SK-N-SH treated with all-trans-retinoic acid at 6 μM for 48 hours (cell line): ENCODE measurements around the gene CENPO.

ENCODE experiments used
- CREB5 ChIP-seq: fragments of 250-450 bp; sonication (Bioruptor Pico); IDR thresholded peaks from 2 replicates; pipeline ENCODE4 v1.5.1; 2020; ENCODE audit warnings: low read depth, mild to moderate bottlenecking, moderate library complexity
- CSDC2 ChIP-seq: fragments of 250-450 bp; sonication (Bioruptor Pico); IDR thresholded peaks from 2 replicates; pipeline ENCODE4 v1.5.0; 2020; ENCODE audit warnings: mild to moderate bottlenecking, moderate library complexity
- CSRNP3 ChIP-seq: fragments of 250-450 bp; sonication (Bioruptor Pico); IDR thresholded peaks from 2 replicates; pipeline ENCODE4 v1.5.1; 2021; ENCODE audit warnings: mild to moderate bottlenecking, moderate library complexity
- ESRRG ChIP-seq: fragments of 250-450 bp; sonication (Bioruptor Pico); IDR thresholded peaks from 2 replicates; pipeline ENCODE4 v1.6.1; 2021; ENCODE audit warnings: mild to moderate bottlenecking
- OSR1 ChIP-seq: fragments of 250-450 bp; sonication (Bioruptor Pico); IDR thresholded peaks from 2 replicates; pipeline ENCODE4 v1.8.0; 2022; ENCODE audit warnings: moderate library complexity, mild to moderate bottlenecking, inconsistent platforms
- PATZ1 ChIP-seq: fragments of 250-450 bp; sonication (Bioruptor Pico); IDR thresholded peaks from 2 replicates; pipeline ENCODE4 v1.8.0; 2020; ENCODE audit warnings: mild to moderate bottlenecking, moderate library complexity, borderline replicate concordance
- PPARA ChIP-seq: fragments of 250-450 bp; sonication (Bioruptor Pico); IDR thresholded peaks from 2 replicates; pipeline ENCODE4 v1.5.0; 2020; ENCODE audit warnings: mild to moderate bottlenecking, borderline replicate concordance
- RARB ChIP-seq: fragments of 250-450 bp; sonication (Bioruptor Pico); IDR thresholded peaks from 2 replicates; pipeline ENCODE4 v1.8.0; 2021; ENCODE audit warnings: mild to moderate bottlenecking, moderate library complexity
- TOX ChIP-seq: fragments of 250-450 bp; sonication (Bioruptor Pico); IDR thresholded peaks from 2 replicates; pipeline ENCODE4 v1.8.0; 2021; ENCODE audit warnings: mild to moderate bottlenecking, moderate library complexity, borderline replicate concordance
- ZC3H10 ChIP-seq: fragments of 250-450 bp; sonication (Bioruptor Pico); IDR thresholded peaks from 2 replicates; pipeline ENCODE4 v1.5.1; 2021; ENCODE audit warnings: mild to moderate bottlenecking, moderate library complexity
- ZFP30 ChIP-seq: fragments of 450-650 bp; formaldehyde crosslinking; IDR thresholded peaks from 2 replicates; pipeline ENCODE4 v1.5.0; 2022; ENCODE audit warnings: mild to moderate bottlenecking, moderate library complexity

GRCh38 chr2:24815171-24815570 lies 21.9 kb downstream of the CENPO start:
- TF ChIP-seq ZFP30 (no peak), CREB5 (no peak), PPARA (no peak), PATZ1 (CRISPR knock-in tag) (no peak), RARB (no peak), CSRNP3 (CRISPR knock-in tag) (no peak), ESRRG (no peak), ZC3H10 (CRISPR knock-in tag) (no peak), TOX (CRISPR knock-in tag) (no peak), CSDC2 (CRISPR knock-in tag) (no peak), OSR1 (no peak)
